Stimulated activated CD8-positive, alpha-beta memory T cell treated with anti-CD3 and anti-CD28 coated beads, Interleukin-7, amount 100 ng/mL, for 24 hours (primary cell): ENCODE results near the gene CCDC28A.

Source experiments
- DNase-seq: peaks from one replicate; pipeline ENCODE4 v3.0.0-alpha.2; 2020; ENCODE audit warnings: low read depth

Gene CCDC28A

GRCh38 chr6:138833816-138834539 lies 60.4 kb downstream of the CCDC28A start:
- no peak for DNase-seq

- no peak for DNase-seq
Observed at GRCh38 chr6:138837246-138837645, 63.7 kb downstream of the CCDC28A start.
